Prostate gland (tissue), 2 donors: ENCODE data around the gene TRAF1.

Experiments
- CTCF ChIP-seq, 4 experiments: fragments of 200-600 bp in 2 of 4; fragments of 450-650 bp in 2 of 4; sonication (generic) in 2 of 4; IDR thresholded peaks; 1 replicate in 3 of 4; 2 replicates in 1 of 4; pipeline ENCODE4 v1.5.1; 2016 to 2019; ENCODE audit warnings: antibody characterized with exemption in 4 of 4, mild to moderate bottlenecking in 2 of 4, moderate library complexity in 2 of 4
- POLR2AphosphoS5 ChIP-seq: sonication (generic); formaldehyde crosslinking; IDR thresholded peaks from one replicate; pipeline ENCODE4 v1.6.1; 2017; ENCODE audit warnings: antibody characterized with exemption

- TF ChIP-seq CTCF (IDR thresholded peaks at IDR 0.05) (peak in 1 of 4 experiments; percentile 19), POLR2AphosphoS5 (peak; percentile 6)
Observed at GRCh38 chr9:120877276-120878034, 49.1 kb downstream of the TRAF1 start.
